K562 (cell line): Measurements from ENCODE around the gene SLC8A1. TPM values are rescaled to one million over a fixed set of nuclear protein-coding genes. Genes with fewer than 3 reads are reported as not detected.

Experiments
- CHD7 ChIP-seq: fragments of 200-600 bp; sonication (generic); IDR thresholded peaks from one replicate; pipeline ENCODE4 v1.6.1; 2012; ENCODE audit warnings: mild to moderate bottlenecking, low read depth, low read length, inconsistent platforms
- ZBTB8A ChIP-seq: fragments of 450-650 bp; IDR thresholded peaks from 2 replicates; pipeline ENCODE4 v1.6.1; 2018; ENCODE audit warnings: mild to moderate bottlenecking, moderate library complexity; ENCODE audit not compliant: partially characterized antibody
- ZC3H8 ChIP-seq: fragments of 450-650 bp; IDR thresholded peaks from 2 replicates; pipeline ENCODE4 v1.6.1; 2017
- polyA plus RNA-seq, 8 experiments: library from polyadenylated mRNA; depleted of rRNA in 4 of 8; stranded (reverse) in 5 of 8; unstranded in 3 of 8; fragments of >200 nt; fragmentation: Nextera tagmentation in 2 of 8; fragmentation: Illumina TruSeq in 1 of 8; extraction: Ambion mirVana in 2 of 8; extraction: Trizol in 1 of 8; gene quantifications; 2 replicates each; pipeline versions ENCODE4 v1.2.1 to v1.2.3, GENCODE V29; 2011 to 2014; ENCODE audit warnings: inconsistent platforms in 1 of 8, missing spikeins in 1 of 8
- total RNA-seq, 7 experiments: library from RNA; depleted of rRNA in 6 of 7; stranded (reverse); fragments of >200 nt in 6 of 7; fragmentation: Illumina TruSeq in 2 of 7; extraction: Trizol in 2 of 7; gene quantifications; 2 replicates each; pipeline versions ENCODE4 v1.2.1 to v1.2.3, GENCODE V29; 2011 to 2021; ENCODE audit warnings: low replicate concordance in 1 of 7

The SLC8A1 gene
- total and polyA plus RNA-seq, 9 of the 15 experiments (the other 6 are each of a cell fraction or from before 2014, with no cell fraction given), result not detected

DNA sequence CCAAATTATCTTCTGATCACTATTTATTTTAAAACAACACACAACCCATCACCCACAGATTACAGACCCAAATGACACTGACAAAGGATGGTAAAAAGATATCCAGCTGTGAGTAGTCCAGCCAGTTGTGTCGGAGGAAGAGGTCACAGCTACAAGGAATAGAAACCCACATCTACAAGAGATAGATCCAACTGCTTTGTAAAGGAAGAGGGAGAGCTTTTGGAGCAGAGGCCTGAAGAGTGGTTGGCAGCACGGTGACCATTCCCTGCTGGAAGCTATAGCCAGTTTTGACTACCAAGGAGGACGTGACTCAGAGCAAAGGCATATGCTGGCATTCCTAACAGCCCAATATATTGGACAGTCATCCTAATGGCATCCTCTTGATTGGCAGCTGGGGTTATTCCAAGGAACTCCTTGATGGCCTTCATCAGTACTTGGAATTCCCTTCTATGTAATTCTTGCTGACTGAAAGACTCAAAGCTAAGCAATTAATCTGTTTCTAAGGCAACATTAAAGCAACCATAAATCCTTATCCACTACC lies 17.1 kb downstream of the SLC8A1 start (continued):
- no peak for TF ChIP-seq CHD7
- no peak for TF ChIP-seq ZBTB8A
- TF ChIP-seq ZC3H8, result no peak
